Neural progenitor cell (in vitro differentiated cells): ENCODE results near the gene HMGB4. TPM values are rescaled to one million over a fixed set of nuclear protein-coding genes. Genes with fewer than 3 reads are reported as not detected.

Experiments used
- DNase-seq: peaks from one replicate; pipeline ENCODE4 v3.0.0-alpha.2; 2016; ENCODE audit warnings: low spot score
- H2AFZ ChIP-seq: fragments of 200-600 bp; sonication (generic); replicated peaks from 2 replicates; pipeline ENCODE4 v1.6.1; 2016; ENCODE audit warnings: antibody characterized with exemption
- H3F3A ChIP-seq: fragments of 200-600 bp; sonication (generic); 2 replicates; pipeline ENCODE4 v1.6.1; 2016; ENCODE audit warnings: antibody characterized with exemption, low read depth
- H3K27ac ChIP-seq: fragments of 200-600 bp; sonication (generic); 2 replicates; pipeline ENCODE4 v1.5.1; 2016; ENCODE audit warnings: mild to moderate bottlenecking
- H3K27me3 ChIP-seq: fragments of 200-600 bp; sonication (generic); 2 replicates; pipeline ENCODE4 v1.6.1; 2016; ENCODE audit warnings: mild to moderate bottlenecking, moderate library complexity
- H3K36me3 ChIP-seq: fragments of 200-600 bp; sonication (generic); 2 replicates; pipeline ENCODE4 v1.5.1; 2016
- H3K4me1 ChIP-seq: fragments of 200-600 bp; sonication (generic); 2 replicates; pipeline ENCODE4 v1.6.1; 2016; ENCODE audit warnings: mixed run types
- H3K4me2 ChIP-seq: fragments of 200-600 bp; sonication (generic); 2 replicates; pipeline ENCODE4 v1.6.1; 2016
- H3K4me3 ChIP-seq: fragments of 200-600 bp; sonication (generic); 2 replicates; pipeline ENCODE4 v1.5.1; 2016
- H3K79me2 ChIP-seq: fragments of 200-600 bp; sonication (generic); 2 replicates; pipeline ENCODE4 v1.6.1; 2016; ENCODE audit warnings: low read depth
- H3K9ac ChIP-seq: fragments of 200-600 bp; sonication (generic); 2 replicates; pipeline ENCODE4 v1.6.1; 2016
- H3K9me3 ChIP-seq: fragments of 200-600 bp; sonication (generic); 2 replicates; pipeline ENCODE4 v1.5.1; 2016; ENCODE audit warnings: low read depth
- H4K20me1 ChIP-seq: fragments of 200-600 bp; sonication (generic); 2 replicates; pipeline ENCODE4 v1.6.1; 2016; ENCODE audit warnings: low read depth
- H3K27ac Mint-ChIP-seq: 3 replicates; pipeline ENCODE4 v1.8.0; 2021; ENCODE audit warnings: mixed read lengths
- H3K27me3 Mint-ChIP-seq: 2 replicates; pipeline ENCODE4 v1.8.0; 2022; ENCODE audit warnings: low read depth, mild to moderate bottlenecking, inconsistent platforms, moderate library complexity, mixed read lengths; ENCODE audit not compliant: insufficient read depth
- H3K36me3 Mint-ChIP-seq: 3 replicates; pipeline ENCODE4 v1.8.0; 2021; ENCODE audit warnings: mixed read lengths
- H3K4me1 Mint-ChIP-seq: 3 replicates; pipeline ENCODE4 v1.8.0; 2021; ENCODE audit warnings: mixed read lengths
- H3K4me3 Mint-ChIP-seq: 3 replicates; pipeline ENCODE4 v1.8.0; 2021; ENCODE audit warnings: mild to moderate bottlenecking, moderate library complexity, mixed read lengths
- H3K9me3 Mint-ChIP-seq: 3 replicates; pipeline ENCODE4 v1.8.0; 2020; ENCODE audit warnings: mixed read lengths
- CTCF ChIP-seq: fragments of 200-600 bp; sonication (generic); IDR thresholded peaks from 2 replicates; pipeline ENCODE4 v1.5.1; 2017; ENCODE audit warnings: antibody characterized with exemption, mild to moderate bottlenecking
- EZH2 ChIP-seq: fragments of 200-600 bp; sonication (generic); IDR thresholded peaks from 2 replicates; pipeline ENCODE4 v1.6.1; 2017; ENCODE audit warnings: antibody characterized with exemption, mild to moderate bottlenecking, moderate library complexity
- EZH2phosphoT487 ChIP-seq: fragments of 200-600 bp; sonication (generic); IDR thresholded peaks from 2 replicates; pipeline ENCODE4 v1.6.1; 2017; ENCODE audit warnings: antibody characterized with exemption
- total RNA-seq: library from RNA; depleted of rRNA; stranded (reverse); fragments of >200 nt; gene quantifications from 2 replicates; pipeline ENCODE4 v1.2.3, GENCODE V29; 2015; ENCODE audit warnings: low replicate concordance

HMGB4 gene
- total RNA-seq, 1 donor from 2014 or later = not detected

GRCh38 chr1:33824321-33824720, 39.6 kb upstream of the HMGB4 start:
- H2AFZ ChIP-seq = no peak overlapping the region
- no peaks in the 10 kb centered on the region for H3K4me1 Mint-ChIP-seq
- TF ChIP-seq CTCF = no peak
- no peak for TF ChIP-seq EZH2
- no peak for TF ChIP-seq EZH2phosphoT487
- peaks cover 8% of the 10 kb centered on the region for H3K27me3 Mint-ChIP-seq
- no peak overlapping the region for H3K9ac ChIP-seq
- no peaks in the 10 kb centered on the region for H3K27me3 ChIP-seq
- no peaks in the 10 kb centered on the region for H3K36me3 ChIP-seq
- H3K36me3 Mint-ChIP-seq = peaks cover 2% of the 10 kb centered on the region
- H3K9me3 Mint-ChIP-seq = peaks cover 7% of the 10 kb centered on the region
- no peaks in the 10 kb centered on the region for H3K4me1 ChIP-seq
- no peak for DNase-seq
- H3K4me3 ChIP-seq = no peak overlapping the region
- H3K27ac Mint-ChIP-seq = no peak overlapping the region
- H3K4me3 Mint-ChIP-seq = no peak overlapping the region
- no peak overlapping the region for H3K4me2 ChIP-seq
- peaks cover 4% of the 10 kb centered on the region for H3K9me3 ChIP-seq
- H3F3A ChIP-seq = no peaks in the 10 kb centered on the region
- H3K79me2 ChIP-seq = no peaks in the 10 kb centered on the region
- H3K27ac ChIP-seq = no peak overlapping the region
- H4K20me1 ChIP-seq = no peaks in the 10 kb centered on the region

GRCh38 chr1:33824971-33825370, 38.9 kb upstream of the HMGB4 start:
- H3K4me3 Mint-ChIP-seq = no peak overlapping the region

GRCh38 chr1:33825506-33825905, 38.4 kb upstream of the HMGB4 start:
- no peak for TF ChIP-seq EZH2
- TF ChIP-seq EZH2phosphoT487 = no peak
- no peak for TF ChIP-seq CTCF
- no peak overlapping the region for H3K27ac Mint-ChIP-seq
- no peaks in the 10 kb centered on the region for H3K36me3 ChIP-seq
- no peaks in the 10 kb centered on the region for H3K79me2 ChIP-seq
- H3K27me3 Mint-ChIP-seq = peaks cover 8% of the 10 kb centered on the region
- H3K36me3 Mint-ChIP-seq = peaks cover 2% of the 10 kb centered on the region
- no peaks in the 10 kb centered on the region for H3K4me1 Mint-ChIP-seq
- no peaks in the 10 kb centered on the region for H3F3A ChIP-seq
- H2AFZ ChIP-seq = no peak overlapping the region
- peaks cover 4% of the 10 kb centered on the region for H3K9me3 ChIP-seq
- no peaks in the 10 kb centered on the region for H3K27me3 ChIP-seq
- no peaks in the 10 kb centered on the region for H4K20me1 ChIP-seq
- no peak overlapping the region for H3K4me2 ChIP-seq
- H3K4me3 ChIP-seq = no peak overlapping the region
- DNase-seq = no peak
- no peak overlapping the region for H3K9ac ChIP-seq
- no peak overlapping the region for H3K27ac ChIP-seq
- H3K4me1 ChIP-seq = no peaks in the 10 kb centered on the region
- H3K9me3 Mint-ChIP-seq = peaks cover 12% of the 10 kb centered on the region
- H3K4me3 Mint-ChIP-seq = no peak overlapping the region

More at GRCh38 chr1:33824971-33825370, 38.9 kb upstream of the HMGB4 start:
- H3K4me3 ChIP-seq = no peak overlapping the region
- no peak for DNase-seq
- no peak overlapping the region for H3K4me2 ChIP-seq
- H3K9me3 ChIP-seq = peaks cover 4% of the 10 kb centered on the region
- no peaks in the 10 kb centered on the region for H3K4me1 ChIP-seq
- Mint-ChIP-seq H3K4me1 (no peaks in the 10 kb centered on the region), H3K27ac (no peak overlapping the region), H3K9me3 (peaks cover 12% of the 10 kb centered on the region), H3K27me3 (peaks cover 8% of the 10 kb centered on the region), H3K36me3 (peaks cover 2% of the 10 kb centered on the region)
- H3K9ac ChIP-seq = no peak overlapping the region
- H3K79me2 ChIP-seq = no peaks in the 10 kb centered on the region
- no peaks in the 10 kb centered on the region for H3K36me3 ChIP-seq
- TF ChIP-seq EZH2 (no peak), CTCF (no peak), EZH2phosphoT487 (no peak)
- no peak overlapping the region for H2AFZ ChIP-seq
- no peaks in the 10 kb centered on the region for H4K20me1 ChIP-seq
- H3F3A ChIP-seq = no peaks in the 10 kb centered on the region
- no peak overlapping the region for H3K27ac ChIP-seq
- H3K27me3 ChIP-seq = no peaks in the 10 kb centered on the region
